ENCODE data around the gene CTDSPL2.
"Not testable (repeated sequence)": the region's sequence is repeated elsewhere in the genome, so short reads cannot be mapped to it uniquely, and the experiment has no call there.

Gene CTDSPL2

DNA sequence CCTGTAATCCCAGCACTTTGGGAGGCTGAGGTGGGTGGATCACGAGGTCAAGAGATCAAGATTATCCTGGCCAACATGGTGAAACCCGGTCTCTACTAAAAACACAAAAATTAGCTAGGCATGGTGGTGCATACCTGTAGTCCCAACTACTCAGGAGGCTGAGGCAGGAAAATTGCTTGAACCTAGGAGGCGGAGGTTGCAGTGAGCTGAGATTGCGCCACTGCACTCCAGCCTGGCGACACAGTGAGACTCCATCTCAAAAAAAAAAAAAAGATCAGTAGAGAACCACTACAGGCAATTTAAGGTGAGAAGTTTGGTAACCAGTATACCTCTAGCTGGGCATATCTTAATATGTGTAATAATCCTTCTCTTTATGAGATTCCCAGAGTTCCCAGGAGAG lies 117.3 kb downstream of the CTDSPL2 start:
- DNase-seq: not testable (repeated sequence)

DNA sequence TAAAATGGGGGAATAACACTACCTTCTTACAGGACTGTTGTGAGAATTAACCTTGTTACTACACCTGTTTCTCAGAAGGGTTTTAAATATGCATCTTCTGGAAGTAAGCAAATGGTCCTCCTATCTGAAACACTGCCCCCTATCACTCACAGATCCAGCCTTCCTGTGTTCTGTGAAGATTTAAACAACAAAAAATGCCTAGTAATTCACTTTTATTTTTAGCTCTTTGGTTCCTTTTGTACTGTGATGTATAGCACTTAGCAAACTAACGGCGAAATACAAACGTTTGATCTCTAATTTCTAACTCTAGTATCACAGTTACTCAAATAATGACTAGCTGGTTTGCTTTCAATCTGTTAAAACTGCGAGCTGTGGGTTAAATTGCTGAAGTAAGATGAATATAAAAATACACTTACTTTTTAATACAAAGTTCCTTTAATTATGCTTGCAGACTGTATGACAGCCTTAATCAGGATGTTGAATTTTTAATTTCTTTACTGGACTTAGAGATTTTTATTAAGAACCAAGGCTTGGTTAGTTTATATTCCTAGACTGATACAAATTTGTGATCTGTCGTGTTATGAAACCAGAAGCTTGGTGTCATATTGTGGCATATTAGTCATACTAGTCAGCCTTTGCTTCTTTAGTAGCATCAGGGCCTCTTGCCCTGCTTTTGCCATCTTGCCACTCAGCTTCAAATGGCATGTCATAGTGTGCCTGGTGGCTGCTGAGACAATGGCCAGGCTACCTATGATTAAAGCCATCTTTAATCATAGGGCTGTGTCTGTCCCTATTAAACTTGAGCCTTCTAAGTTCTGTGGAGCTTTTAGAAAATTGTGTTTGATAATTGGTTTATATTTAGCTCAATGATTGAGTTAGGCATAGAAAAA lies 118.7 kb downstream of the CTDSPL2 start:
- no peak for DNase-seq

DNA sequence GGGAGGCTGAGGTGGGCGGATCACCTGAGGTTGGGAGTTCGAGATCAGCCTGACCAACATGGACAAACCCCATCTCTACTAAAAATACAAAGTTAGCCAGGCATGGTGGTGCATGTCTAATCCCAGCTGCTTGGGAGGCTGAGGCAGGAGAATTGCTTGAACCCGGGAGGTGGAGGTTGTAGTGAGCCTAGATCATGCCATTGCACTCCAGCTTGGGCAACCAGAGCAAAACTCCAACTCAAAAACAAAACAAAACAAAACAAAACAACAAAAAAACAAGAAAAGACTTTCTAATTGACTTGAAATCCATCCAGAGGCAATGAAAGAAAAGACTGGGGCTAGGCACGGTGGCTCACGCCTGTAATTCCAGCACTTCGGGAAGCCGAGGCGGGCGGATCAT lies 121.7 kb downstream of the CTDSPL2 start:
- not testable (repeated sequence) for DNase-seq

DNA sequence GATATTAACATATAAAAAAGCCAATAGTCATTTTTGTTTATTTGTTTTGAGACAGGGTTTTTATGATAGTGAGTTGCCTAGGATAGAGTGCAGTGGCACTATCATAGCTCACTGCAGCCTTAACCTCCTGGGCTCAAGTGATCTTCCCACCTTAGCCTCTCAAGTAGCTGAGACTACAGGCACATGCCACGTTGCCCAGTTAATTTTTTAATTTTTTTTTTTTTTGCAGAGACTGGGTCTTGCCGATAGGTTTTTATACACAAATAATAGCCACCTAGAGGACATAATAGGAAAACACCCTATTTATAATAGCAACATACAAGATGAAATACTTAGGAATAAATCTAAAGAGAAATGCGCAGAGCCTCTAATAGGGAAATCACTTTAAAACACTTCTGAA lies 122.8 kb downstream of the CTDSPL2 start:
- no peak for DNase-seq

DNA sequence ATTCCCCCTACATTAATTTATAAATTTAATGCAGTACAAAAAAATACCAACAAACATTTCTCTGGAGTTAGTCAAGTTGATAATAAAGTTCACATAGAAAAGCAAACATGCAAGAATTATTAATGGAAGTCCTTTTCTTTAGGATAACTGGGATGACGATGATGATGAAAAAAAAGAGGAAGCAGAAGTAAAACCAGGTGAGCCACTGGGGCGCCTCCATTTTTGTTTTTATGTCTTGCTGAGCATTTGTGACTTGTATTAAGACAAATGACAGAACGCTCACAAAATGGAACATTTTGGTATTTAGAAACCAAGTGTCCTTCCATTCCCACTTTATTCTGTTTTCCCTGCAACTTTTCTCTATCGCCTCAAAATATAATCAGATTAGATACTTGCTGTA lies 123.3 kb downstream of the CTDSPL2 start:
- no peak for DNase-seq

DNA sequence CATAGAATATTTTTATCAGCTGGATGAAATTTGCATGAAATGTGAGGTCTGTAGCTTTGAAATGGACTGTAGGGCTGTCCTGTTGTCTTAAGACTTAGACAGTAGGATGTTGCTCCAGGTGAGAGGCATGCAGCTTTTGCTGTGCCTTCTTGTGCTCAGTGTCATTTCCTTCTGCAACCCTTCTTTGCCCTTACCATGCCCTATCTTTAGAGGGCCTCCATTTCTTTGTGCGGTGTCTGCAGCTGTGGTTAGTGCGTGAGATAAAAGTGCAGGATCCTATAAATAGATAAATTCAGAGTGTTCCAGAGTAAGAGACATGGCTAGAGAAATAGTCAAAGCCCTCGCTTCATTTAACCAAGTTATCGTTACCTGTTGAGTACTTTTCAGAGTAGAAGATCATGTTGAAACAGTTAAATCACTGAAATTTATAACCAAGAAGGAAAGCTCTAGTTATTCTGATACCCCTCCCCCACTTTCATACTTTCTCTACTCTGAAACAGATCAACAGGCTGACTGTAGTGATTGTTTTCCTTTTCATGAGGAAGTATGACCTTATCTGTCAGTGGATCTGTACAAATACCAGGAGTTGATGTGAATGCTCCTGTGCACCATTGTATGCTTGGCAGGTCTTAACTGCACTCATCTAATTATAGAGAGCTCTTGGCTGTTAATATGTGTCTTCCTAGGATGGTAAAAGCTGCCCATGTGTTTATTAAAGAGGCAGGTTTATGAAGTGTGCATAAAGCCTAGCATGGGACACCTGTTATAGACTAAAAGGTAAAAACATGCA lies 127.7 kb downstream of the CTDSPL2 start:
- no peak for DNase-seq

DNA sequence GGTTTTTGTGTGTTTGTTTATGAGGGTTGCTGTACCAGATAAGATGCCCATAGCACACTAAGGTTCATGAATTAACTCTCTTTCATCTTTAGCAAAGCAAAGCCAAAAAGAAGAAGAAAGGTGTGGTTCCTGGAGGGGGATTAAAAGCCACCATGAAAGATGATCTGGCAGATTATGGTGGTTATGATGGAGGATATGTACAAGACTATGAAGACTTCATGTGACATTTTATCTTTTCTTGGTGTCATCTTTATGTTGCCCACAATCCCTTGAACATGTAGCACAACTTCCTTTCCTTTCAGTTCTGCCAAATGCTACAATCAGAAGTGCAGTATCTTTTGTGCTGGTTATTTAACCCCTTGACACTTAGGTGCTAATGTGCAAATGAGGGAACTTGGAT lies 133.5 kb downstream of the CTDSPL2 start:
- not testable (repeated sequence) for DNase-seq

DNA sequence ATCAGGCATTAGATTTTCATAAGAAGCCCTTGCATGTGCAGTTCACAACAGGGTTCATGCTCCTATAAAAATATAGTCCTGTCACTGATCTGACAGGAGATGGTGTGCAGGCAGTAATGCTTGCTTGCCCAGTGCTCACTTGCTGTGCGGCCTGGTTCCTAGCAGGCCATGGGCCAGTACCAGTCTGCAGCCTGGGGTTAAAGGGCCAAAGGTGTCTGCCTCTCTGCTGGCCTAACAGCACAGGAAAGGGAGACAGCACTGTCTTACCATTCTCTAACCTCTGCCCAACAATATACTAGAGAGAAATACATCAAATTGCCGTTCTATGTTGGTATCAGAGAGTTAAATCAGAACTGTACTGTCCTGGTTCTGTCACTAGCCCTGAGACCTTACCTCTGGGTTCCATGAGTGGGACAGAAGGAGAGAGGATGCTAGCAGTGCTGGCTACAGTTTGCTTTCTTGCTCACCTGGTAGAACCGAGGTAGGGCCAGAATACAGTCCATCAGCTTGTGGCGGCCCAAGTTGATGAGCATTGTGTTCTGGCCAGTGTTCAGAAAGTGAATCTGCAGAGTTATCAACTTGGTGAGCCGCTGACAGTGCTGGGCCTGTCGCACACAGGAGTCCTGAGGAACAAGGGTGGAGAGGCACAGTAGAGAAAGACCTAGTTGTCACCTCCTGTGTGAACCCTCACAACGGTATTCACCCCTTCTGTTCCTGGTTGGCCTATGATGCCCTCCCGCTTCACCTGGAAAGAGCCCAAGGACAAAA lies 138.1 kb downstream of the CTDSPL2 start:
- DNase-seq: no peak

DNA sequence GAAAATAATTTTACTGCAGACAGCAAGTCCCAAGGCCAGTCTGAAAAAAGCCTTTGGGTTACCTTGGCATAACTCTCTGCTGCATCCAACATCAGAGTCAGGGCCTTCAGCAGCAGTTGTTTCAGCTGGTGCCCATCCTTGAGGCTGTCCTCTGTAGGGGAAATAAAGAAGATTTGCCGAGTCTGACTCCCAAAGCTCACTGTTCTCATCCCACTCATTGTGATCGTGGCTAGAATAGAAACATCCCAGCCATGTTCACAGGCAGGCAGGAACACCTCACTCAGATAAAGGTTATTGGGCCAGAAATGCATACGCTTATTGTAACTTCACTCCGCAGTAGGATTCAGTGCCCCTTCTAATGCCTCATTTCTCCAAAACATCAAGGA lies 138.7 kb downstream of the CTDSPL2 start:
- DNase-seq: no peak

DNA sequence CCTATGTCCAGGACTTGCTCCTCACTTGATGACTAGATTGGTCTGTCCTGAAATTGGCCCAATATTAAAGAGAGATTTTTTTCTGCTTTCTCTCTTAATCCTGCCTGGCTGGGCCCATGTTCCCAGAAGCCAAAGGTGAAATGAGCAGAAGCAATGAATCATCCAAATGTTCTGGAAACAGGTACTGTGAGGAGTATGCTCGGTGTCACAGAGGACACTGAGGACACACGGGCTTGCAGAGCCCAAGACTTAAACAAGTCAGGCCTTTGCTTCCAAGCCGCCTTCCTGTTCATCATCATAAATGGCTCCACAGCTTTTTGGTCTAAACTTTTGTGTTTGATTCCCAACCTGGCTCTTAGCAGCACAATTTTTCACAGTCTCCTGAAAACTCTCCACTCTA lies 140.9 kb downstream of the CTDSPL2 start:
- DNase-seq: no peak

DNA sequence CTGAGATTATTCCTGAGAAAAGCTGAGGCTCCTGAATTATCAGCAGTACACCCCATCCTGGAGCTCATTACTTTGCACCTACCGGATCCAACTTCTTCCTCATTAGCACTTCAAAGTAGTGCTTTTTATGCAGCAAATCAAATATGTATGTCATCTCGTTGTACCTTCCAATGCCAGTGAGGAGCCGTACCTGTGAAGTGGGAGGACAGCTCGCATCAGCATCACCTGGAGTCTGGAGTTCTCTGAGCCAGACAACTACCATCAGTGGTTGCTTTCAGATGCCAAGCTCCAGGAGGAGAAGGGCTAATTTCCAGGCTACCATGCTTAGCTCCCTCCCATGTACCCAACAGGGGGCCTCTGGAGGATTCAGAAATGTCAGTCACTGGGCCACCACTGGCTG lies 141.9 kb downstream of the CTDSPL2 start:
- no peak for DNase-seq

DNA sequence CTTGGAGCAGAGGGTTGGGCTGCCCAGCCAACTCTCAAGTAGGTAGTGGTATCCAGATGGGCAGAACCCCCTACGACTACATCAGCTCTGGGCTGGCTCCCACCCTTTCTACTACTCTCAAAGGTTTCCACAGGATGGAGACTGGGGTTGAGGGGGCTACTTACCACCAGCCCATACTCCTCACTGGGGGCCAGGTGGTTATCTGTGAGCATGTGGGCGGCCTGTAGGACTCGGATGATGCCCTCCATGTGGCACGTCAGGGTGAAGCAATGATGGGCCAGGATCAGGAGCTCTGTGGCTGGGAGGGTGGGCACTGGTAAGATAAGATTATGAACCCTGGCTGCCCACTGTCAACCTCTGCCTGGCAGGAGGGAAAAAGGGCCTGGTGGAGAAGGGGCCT lies 142.9 kb downstream of the CTDSPL2 start:
- DNase-seq: no peak

DNA sequence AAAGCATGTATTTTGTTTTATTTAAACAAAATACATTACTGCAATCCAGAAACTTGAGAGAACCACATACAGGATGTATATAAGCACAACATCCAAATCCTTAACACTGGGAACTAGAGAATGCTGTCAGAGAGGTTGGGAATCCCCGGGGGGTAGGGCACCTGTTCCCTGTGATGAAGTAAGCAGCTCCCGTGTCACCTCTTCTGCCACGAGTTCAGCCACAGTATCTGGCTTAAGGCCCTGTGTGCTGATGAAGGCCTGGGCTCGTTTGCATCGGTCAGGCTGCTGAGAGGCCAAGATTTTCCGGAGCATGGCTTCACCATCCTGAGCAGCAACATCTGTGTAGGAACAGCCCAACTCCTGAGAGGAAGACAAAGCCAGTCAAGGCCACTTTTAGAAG lies 146.0 kb downstream of the CTDSPL2 start:
- DNase-seq: no peak

DNA sequence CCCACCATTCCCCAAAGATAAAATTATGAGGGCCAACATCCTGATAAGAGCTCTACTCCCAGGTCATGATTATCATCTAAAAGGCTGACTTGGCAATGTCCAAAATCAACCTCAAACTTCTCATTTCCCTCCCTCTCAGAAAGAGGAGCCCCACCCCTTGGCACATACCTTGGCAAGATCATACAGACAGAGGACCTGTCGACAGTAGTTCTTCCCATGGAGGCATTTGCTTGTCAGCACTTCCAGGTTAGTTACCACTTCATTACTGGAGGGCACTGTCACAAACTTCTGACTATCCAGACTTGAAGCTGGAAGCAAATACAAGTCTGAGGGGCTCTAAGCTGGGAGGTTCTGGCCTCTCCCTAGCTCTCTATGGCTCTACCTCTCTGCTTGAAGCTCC lies 147.3 kb downstream of the CTDSPL2 start:
- no peak for DNase-seq

Data from NCI-H2029 treated with DMSO at 0.1 percent for 48 hours (cell line).